Measurements from ENCODE around the gene RNF180.

RNF180 gene

DNA sequence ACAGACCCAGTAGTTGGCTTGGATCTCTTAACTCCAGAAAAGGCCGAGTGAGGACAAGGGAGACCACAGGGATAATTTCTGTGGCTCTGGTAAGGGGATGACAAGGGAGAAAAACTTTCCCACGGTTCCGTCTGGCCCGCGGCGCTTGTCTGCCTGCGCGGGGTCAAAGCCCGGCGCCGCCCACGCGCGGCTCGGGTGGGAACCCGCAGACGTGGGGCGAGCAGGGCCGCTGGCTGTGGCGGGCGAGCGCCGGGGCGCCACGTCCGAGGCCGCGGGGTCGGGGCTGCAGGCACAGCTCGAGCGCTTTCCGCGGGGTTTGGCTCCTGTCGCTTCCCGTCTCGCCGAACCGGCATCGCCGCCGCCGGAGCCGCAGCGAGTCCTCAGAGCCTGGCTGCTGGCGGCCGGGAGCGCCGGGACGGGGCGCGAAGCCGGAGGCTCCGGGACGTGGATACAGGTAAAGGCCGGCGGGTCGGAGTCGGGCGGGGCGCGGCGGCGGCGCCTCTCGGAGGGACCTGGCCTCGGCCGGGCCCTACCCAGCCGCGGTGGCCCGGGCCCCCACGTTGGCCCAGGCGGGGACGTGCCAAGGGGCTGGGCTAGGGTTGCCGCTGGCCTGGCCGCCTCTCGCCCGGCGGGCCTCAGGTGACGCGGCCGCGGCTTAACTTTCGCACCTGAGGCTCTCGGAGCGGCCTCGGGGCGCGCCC lies at the start of gene RNF180:
RNF180 (plus strand) TSS at position 344 of the 701 bp plus-strand sequence. CDS start 34,965 bp downstream, outside the sequence.
- Histone ChIP-seq H3K4me3 (ENCODE audit: low read length) (peak within 1 kb of the TSS; percentile 86), H3K9ac (ENCODE audit: low read length) (peak within 1 kb of the TSS; percentile 66), H3K27me3 (ENCODE audit: control insufficient read depth, insufficient read depth, low read length) (peaks cover 32% of the 10 kb centered on the region), H3K9me3 (ENCODE audit: control insufficient read depth, low read depth, low read length) (no peaks in the 10 kb centered on the region), H3K36me3 (ENCODE audit: control insufficient read depth, low read depth, low read length) (no peaks in the 10 kb centered on the region), H3K27ac (ENCODE audit: low read length) (no peak within 1 kb of the TSS), H3K4me1 (ENCODE audit: control insufficient read depth, low read depth, low read length) (peaks cover 3% of the 10 kb centered on the region)

- Histone ChIP-seq H3K9ac (ENCODE audit: low read length) (no peak overlapping the region), H3K4me1 (ENCODE audit: control insufficient read depth, low read depth, low read length) (no peaks in the 10 kb centered on the region), H3K9me3 (ENCODE audit: control insufficient read depth, low read depth, low read length) (no peaks in the 10 kb centered on the region), H3K4me3 (ENCODE audit: low read length) (no peak overlapping the region), H3K27me3 (ENCODE audit: control insufficient read depth, insufficient read depth, low read length) (no peaks in the 10 kb centered on the region), H3K36me3 (ENCODE audit: control insufficient read depth, low read depth, low read length) (no peaks in the 10 kb centered on the region), H3K27ac (ENCODE audit: low read length) (no peak overlapping the region)
Observed at GRCh38 chr5:64125521-64125920, 40.1 kb upstream of the RNF180 start.

- Histone ChIP-seq H3K36me3 (ENCODE audit: control insufficient read depth, low read depth, low read length) (no peaks in the 10 kb centered on the region), H3K27me3 (ENCODE audit: control insufficient read depth, insufficient read depth, low read length) (no peaks in the 10 kb centered on the region), H3K9ac (ENCODE audit: low read length) (no peak overlapping the region)
Observed at GRCh38 chr5:64126202-64126741, 39.4 kb upstream of the RNF180 start.

GRCh38 chr5:64140018-64140417 lies 25.6 kb upstream of the RNF180 start:
- Histone ChIP-seq H3K9ac (ENCODE audit: low read length) (no peak overlapping the region), H3K4me1 (ENCODE audit: control insufficient read depth, low read depth, low read length) (peaks cover 11% of the 10 kb centered on the region), H3K36me3 (ENCODE audit: control insufficient read depth, low read depth, low read length) (no peaks in the 10 kb centered on the region), H3K27ac (ENCODE audit: low read length) (no peak overlapping the region), H3K9me3 (ENCODE audit: control insufficient read depth, low read depth, low read length) (no peaks in the 10 kb centered on the region), H3K27me3 (ENCODE audit: control insufficient read depth, insufficient read depth, low read length) (no peaks in the 10 kb centered on the region), H3K4me3 (ENCODE audit: low read length) (no peak overlapping the region)

More at GRCh38 chr5:64126202-64126741, 39.4 kb upstream of the RNF180 start:
- no peak overlapping the region for H3K4me3 ChIP-seq (ENCODE audit: low read length)
- H3K9me3 ChIP-seq (ENCODE audit: control insufficient read depth, low read depth, low read length) = no peaks in the 10 kb centered on the region
- H3K4me1 ChIP-seq (ENCODE audit: control insufficient read depth, low read depth, low read length) = no peaks in the 10 kb centered on the region
- H3K27ac ChIP-seq (ENCODE audit: low read length) = no peak overlapping the region

DNA sequence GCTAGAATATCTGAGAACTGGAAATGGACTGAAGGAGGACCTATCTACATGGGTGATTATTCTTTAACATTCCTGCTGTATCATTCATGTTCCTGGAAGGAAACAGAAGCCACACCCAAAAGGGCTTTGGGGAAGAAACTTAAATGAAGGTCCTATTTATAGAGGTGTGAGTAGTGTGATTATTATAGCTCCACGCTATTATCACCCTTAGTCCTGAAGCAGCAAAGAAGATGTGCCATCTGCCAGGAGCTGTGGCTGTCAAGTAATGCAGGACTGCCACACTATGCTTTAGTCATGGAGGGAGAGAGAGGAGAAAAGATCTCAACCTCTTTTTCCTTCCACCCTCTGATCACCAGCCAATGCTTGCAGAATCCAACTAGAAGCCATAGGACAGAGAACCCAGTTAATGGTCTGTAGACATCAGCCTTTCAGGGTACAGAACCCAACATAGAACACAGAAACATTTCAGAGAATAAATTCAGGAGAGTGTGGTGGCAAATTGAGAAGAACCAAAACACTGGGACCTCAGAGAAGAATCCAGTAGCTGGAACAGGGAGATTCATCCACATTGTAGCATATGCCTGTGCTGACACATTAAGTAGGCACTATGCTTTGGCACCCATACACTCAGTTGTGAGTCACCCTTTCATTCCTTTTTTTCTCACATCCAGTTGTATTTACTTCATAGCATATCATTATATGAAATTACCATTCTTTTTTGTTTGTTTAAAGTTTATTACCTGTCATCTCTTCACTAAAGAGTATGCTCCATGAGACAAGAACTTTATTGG lies 21.0 kb upstream of the RNF180 start:
- no peaks in the 10 kb centered on the region for H3K9me3 ChIP-seq (ENCODE audit: control insufficient read depth, low read depth, low read length)
- no peaks in the 10 kb centered on the region for H3K36me3 ChIP-seq (ENCODE audit: control insufficient read depth, low read depth, low read length)
- no peak overlapping the region for H3K9ac ChIP-seq (ENCODE audit: low read length)
- H3K27me3 ChIP-seq (ENCODE audit: control insufficient read depth, insufficient read depth, low read length) = no peaks in the 10 kb centered on the region
- no peak overlapping the region for H3K4me3 ChIP-seq (ENCODE audit: low read length)
- no peaks in the 10 kb centered on the region for H3K4me1 ChIP-seq (ENCODE audit: control insufficient read depth, low read depth, low read length)
- no peak overlapping the region for H3K27ac ChIP-seq (ENCODE audit: low read length)

DNA sequence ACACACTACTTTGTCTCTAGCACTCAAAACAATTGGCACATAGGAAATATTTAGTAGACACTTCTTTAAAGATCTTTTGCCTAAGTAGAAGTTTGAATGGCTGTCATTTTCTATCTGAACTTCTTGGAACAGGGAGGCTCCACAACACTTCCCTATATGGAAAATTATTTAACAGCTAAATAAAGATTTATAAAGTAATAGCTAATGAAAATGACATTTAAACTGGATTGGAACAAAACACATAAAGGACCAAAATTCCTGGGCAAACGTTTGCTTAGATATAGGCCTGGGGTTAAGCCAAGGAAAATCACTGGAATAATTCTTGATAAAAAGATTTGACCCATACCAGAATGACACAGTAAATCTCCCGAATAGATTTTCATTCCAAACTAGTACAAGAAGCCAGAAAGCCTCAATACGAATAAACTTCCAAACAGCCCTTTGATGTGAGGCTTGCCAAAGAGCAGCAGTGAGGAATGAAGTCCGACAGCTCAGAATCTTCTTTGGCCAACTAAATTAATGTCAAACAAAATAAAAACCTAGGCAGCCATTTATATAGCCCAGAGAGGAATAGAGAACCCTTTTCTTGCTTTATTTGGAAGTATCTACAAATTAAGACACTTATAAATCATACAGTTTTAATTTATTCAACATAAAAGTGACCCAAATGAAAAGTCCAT lies 20.3 kb upstream of the RNF180 start:
- H3K27ac ChIP-seq (ENCODE audit: low read length) = no peak overlapping the region
- no peaks in the 10 kb centered on the region for H3K9me3 ChIP-seq (ENCODE audit: control insufficient read depth, low read depth, low read length)
- no peak overlapping the region for H3K4me3 ChIP-seq (ENCODE audit: low read length)
- H3K27me3 ChIP-seq (ENCODE audit: control insufficient read depth, insufficient read depth, low read length) = no peaks in the 10 kb centered on the region
- H3K4me1 ChIP-seq (ENCODE audit: control insufficient read depth, low read depth, low read length) = no peaks in the 10 kb centered on the region
- H3K9ac ChIP-seq (ENCODE audit: low read length) = no peak overlapping the region
- H3K36me3 ChIP-seq (ENCODE audit: control insufficient read depth, low read depth, low read length) = no peaks in the 10 kb centered on the region

DNA sequence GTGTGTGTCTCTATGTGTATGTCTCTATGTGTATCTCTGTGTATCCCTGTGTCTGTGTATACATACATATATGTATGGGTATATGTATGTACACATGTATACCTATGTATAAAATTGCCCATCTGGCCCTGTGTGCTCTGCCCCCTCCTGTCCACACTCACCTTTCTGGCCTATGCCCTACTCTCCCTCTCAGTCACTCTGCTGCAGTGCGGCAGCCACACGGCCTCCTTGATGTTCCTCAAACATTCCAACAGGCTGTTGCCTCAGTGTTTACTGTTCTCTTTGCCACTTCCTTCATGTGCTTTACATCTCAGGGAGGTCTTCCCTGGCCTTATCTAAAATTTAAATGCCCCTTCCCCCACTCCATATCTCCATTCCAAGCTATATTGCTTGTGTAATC lies 18.3 kb upstream of the RNF180 start:
- Histone ChIP-seq H3K36me3 (ENCODE audit: control insufficient read depth, low read depth, low read length) (no peaks in the 10 kb centered on the region), H3K4me3 (ENCODE audit: low read length) (no peak overlapping the region), H3K9ac (ENCODE audit: low read length) (no peak overlapping the region), H3K9me3 (ENCODE audit: control insufficient read depth, low read depth, low read length) (no peaks in the 10 kb centered on the region), H3K27ac (ENCODE audit: low read length) (no peak overlapping the region), H3K27me3 (ENCODE audit: control insufficient read depth, insufficient read depth, low read length) (no peaks in the 10 kb centered on the region), H3K4me1 (ENCODE audit: control insufficient read depth, low read depth, low read length) (no peaks in the 10 kb centered on the region)

GRCh38 chr5:64147849-64148441 lies 17.7 kb upstream of the RNF180 start:
- Histone ChIP-seq H3K9me3 (ENCODE audit: control insufficient read depth, low read depth, low read length) (no peaks in the 10 kb centered on the region), H3K36me3 (ENCODE audit: control insufficient read depth, low read depth, low read length) (no peaks in the 10 kb centered on the region), H3K4me3 (ENCODE audit: low read length) (no peak overlapping the region), H3K4me1 (ENCODE audit: control insufficient read depth, low read depth, low read length) (no peaks in the 10 kb centered on the region), H3K9ac (ENCODE audit: low read length) (no peak overlapping the region), H3K27ac (ENCODE audit: low read length) (no peak overlapping the region), H3K27me3 (ENCODE audit: control insufficient read depth, insufficient read depth, low read length) (no peaks in the 10 kb centered on the region)

DNA sequence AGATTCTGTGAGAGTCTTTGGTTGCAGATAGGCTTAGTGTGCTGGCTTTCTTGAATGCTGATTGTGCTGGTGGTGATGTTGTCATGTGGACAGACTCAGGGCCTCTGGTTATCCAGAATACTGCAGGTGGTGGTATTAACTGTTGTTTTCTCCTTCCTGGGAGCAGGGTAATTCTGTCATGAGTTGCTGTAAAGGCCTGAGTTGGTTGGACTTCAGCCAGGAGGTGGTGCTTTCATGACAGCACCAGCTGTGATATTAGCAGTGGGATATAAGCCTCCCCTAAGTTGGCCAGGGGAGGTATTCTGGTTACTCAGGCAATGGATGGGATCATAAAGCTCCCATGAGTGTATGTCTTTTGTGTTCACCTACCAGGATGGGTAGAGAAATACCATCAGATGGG lies 16.4 kb upstream of the RNF180 start:
- peaks cover 11% of the 10 kb centered on the region for H3K9me3 ChIP-seq (ENCODE audit: control insufficient read depth, low read depth, low read length)
- no peaks in the 10 kb centered on the region for H3K4me1 ChIP-seq (ENCODE audit: control insufficient read depth, low read depth, low read length)
- H3K9ac ChIP-seq (ENCODE audit: low read length) = no peak overlapping the region
- no peak overlapping the region for H3K4me3 ChIP-seq (ENCODE audit: low read length)
- no peak overlapping the region for H3K27ac ChIP-seq (ENCODE audit: low read length)
- no peaks in the 10 kb centered on the region for H3K27me3 ChIP-seq (ENCODE audit: control insufficient read depth, insufficient read depth, low read length)
- H3K36me3 ChIP-seq (ENCODE audit: control insufficient read depth, low read depth, low read length) = no peaks in the 10 kb centered on the region

DNA sequence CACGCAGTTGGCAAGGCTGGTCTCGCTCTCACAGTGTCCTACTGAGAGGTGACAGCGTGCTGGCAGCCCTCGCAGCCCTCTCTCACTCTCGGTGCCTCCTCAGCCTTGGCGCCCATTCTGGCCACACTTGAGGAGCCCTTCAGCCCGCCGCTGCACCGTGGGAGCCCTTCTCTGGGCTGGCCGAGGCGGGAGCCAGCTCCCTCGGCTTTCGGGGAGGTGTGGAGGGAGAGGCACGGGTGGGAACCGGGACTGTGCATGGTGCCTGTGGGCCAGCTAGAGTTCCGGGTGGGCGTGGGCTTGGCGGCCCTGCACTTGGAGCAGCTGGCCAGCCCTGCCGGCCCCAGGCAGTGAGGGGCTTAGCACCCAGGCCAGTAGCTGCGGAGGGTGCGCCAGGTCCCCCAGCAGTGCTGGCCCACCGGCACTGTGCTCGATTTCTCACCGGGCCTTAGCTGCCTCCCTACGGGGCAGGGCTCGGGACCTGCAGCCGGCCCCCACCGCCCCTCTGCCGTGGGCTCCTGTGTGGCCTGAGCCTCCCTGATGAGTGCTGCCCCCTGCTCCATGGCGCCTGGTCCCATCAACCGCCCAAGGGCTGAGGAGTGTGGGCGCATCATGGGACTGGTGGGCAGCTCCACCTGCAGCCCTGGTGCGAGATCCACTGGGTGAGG lies 15.7 kb upstream of the RNF180 start:
- no peaks in the 10 kb centered on the region for H3K27me3 ChIP-seq (ENCODE audit: control insufficient read depth, insufficient read depth, low read length)
- no peak overlapping the region for H3K9ac ChIP-seq (ENCODE audit: low read length)
- no peaks in the 10 kb centered on the region for H3K36me3 ChIP-seq (ENCODE audit: control insufficient read depth, low read depth, low read length)
- no peak overlapping the region for H3K4me3 ChIP-seq (ENCODE audit: low read length)
- H3K9me3 ChIP-seq (ENCODE audit: control insufficient read depth, low read depth, low read length) = peaks cover 11% of the 10 kb centered on the region
- H3K4me1 ChIP-seq (ENCODE audit: control insufficient read depth, low read depth, low read length) = no peaks in the 10 kb centered on the region
- no peak overlapping the region for H3K27ac ChIP-seq (ENCODE audit: low read length)

DNA sequence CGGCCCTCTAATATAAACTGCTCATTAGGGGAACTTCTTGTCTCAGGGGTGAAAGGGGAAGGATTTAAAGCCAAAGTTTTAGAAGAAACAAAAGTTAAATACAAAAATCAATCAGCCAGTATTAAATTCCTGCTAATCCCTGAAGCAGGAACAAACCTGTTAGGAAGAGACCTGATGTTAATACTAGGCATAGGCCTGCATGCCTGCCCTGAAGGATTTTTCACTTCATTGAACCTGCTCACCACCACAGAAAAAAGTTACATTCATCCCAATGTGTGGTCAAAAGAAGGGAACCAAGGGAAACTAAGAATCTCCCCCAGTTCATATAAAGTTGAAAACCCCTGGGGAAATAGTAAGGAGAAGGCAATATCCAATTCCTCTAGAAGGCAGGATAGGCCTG lies 9.4 kb upstream of the RNF180 start:
- Histone ChIP-seq H3K27me3 (ENCODE audit: control insufficient read depth, insufficient read depth, low read length) (no peaks in the 10 kb centered on the region), H3K9ac (ENCODE audit: low read length) (no peak overlapping the region), H3K9me3 (ENCODE audit: control insufficient read depth, low read depth, low read length) (peaks cover 11% of the 10 kb centered on the region), H3K36me3 (ENCODE audit: control insufficient read depth, low read depth, low read length) (no peaks in the 10 kb centered on the region), H3K27ac (ENCODE audit: low read length) (no peak overlapping the region), H3K4me3 (ENCODE audit: low read length) (no peak overlapping the region), H3K4me1 (ENCODE audit: control insufficient read depth, low read depth, low read length) (no peaks in the 10 kb centered on the region)
